GM19455 (cell line): ENCODE data around the gene SHLD1.

Experiments used
- ATAC-seq: cut with Tn5 transposase; IDR thresholded peaks from one replicate; pipeline ENCODE4 v1.9.1; 2021; ENCODE audit not compliant: unreplicated experiment

The SHLD1 gene

GRCh38 chr20:5810800-5811422 is 60.7 kb downstream of the SHLD1 start:
- ATAC-seq, result no peak

- ATAC-seq, result no peak
Observed at GRCh38 chr20:5811746-5812145, 61.5 kb downstream of the SHLD1 start.

GRCh38 chr20:5818346-5818681 is 68.1 kb downstream of the SHLD1 start:
- no peak for ATAC-seq

GRCh38 chr20:5820738-5821137 is 70.5 kb downstream of the SHLD1 start:
- no peak for ATAC-seq

- ATAC-seq, result no peak
Observed at GRCh38 chr20:5821627-5822215, 71.5 kb downstream of the SHLD1 start.

GRCh38 chr20:5822569-5822968 is 72.4 kb downstream of the SHLD1 start:
- no peak for ATAC-seq

- ATAC-seq, result no peak
Observed at GRCh38 chr20:5825130-5825719, 75.0 kb downstream of the SHLD1 start.

GRCh38 chr20:5827098-5827853 is 77.1 kb downstream of the SHLD1 start:
- no peak for ATAC-seq

- ATAC-seq, result no peak
Observed at GRCh38 chr20:5827861-5828260, 77.7 kb downstream of the SHLD1 start.

GRCh38 chr20:5829241-5829809 is 79.1 kb downstream of the SHLD1 start:
- no peak for ATAC-seq

GRCh38 chr20:5831539-5832237 is 81.5 kb downstream of the SHLD1 start:
- no peak for ATAC-seq

- ATAC-seq, result no peak
Observed at GRCh38 chr20:5833309-5833941, 83.2 kb downstream of the SHLD1 start.

- ATAC-seq, result no peak
Observed at GRCh38 chr20:5834436-5835005, 84.3 kb downstream of the SHLD1 start.

- no peak for ATAC-seq
Observed at GRCh38 chr20:5835321-5835821, 85.2 kb downstream of the SHLD1 start.

GRCh38 chr20:5835871-5836270 is 85.7 kb downstream of the SHLD1 start:
- no peak for ATAC-seq

- no peak for ATAC-seq
Observed at GRCh38 chr20:5836569-5836968, 86.4 kb downstream of the SHLD1 start.

GRCh38 chr20:5840411-5841002 is 90.3 kb downstream of the SHLD1 start:
- ATAC-seq, result no peak

- ATAC-seq, result no peak
Observed at GRCh38 chr20:5841522-5841921, 91.3 kb downstream of the SHLD1 start.

- no peak for ATAC-seq
Observed at GRCh38 chr20:5842465-5842864, 92.3 kb downstream of the SHLD1 start.
